Activated T-helper 2 cell treated with anti-CD3 and anti-CD28 coated beads, Interferon-gamma antibody, Interleukin-2, Interleukin-4, amounts not matched to agents 10 μg/mL and 5 μg/mL and 100 μg/mL, durations not matched to agents 14 hours and 24 hours and 36 hours (primary cell): ENCODE data around the gene COL6A2. TPM values are rescaled to one million over a fixed set of nuclear protein-coding genes. Genes with fewer than 3 reads are reported as not detected.
"Not testable (repeated sequence)": the region's sequence is repeated elsewhere in the genome, so short reads cannot be mapped to it uniquely, and the experiment has no call there.

Experiments
- DNase-seq: peaks from one replicate; pipeline ENCODE4 v3.0.0; 2021; ENCODE audit warnings: low spot score
- H3K27ac Mint-ChIP-seq: one replicate; pipeline ENCODE4 v1.8.0; 2021; ENCODE audit warnings: mixed read lengths
- H3K27me3 Mint-ChIP-seq: one replicate; pipeline ENCODE4 v1.8.0; 2021; ENCODE audit warnings: low read depth, mixed read lengths
- H3K36me3 Mint-ChIP-seq: one replicate; pipeline ENCODE4 v1.8.0; 2021; ENCODE audit warnings: low read depth, mixed read lengths
- H3K4me1 Mint-ChIP-seq: one replicate; pipeline ENCODE4 v1.8.0; 2021; ENCODE audit warnings: low read depth, mixed read lengths
- H3K4me3 Mint-ChIP-seq: one replicate; pipeline ENCODE4 v1.8.0; 2021; ENCODE audit warnings: low read depth, mild to moderate bottlenecking, moderate library complexity, mixed read lengths
- H3K9me3 Mint-ChIP-seq: one replicate; pipeline ENCODE4 v1.8.0; 2021; ENCODE audit warnings: mixed read lengths
- intact Hi-C: fragments of 100-400 bp; cut with micrococcal nuclease; formaldehyde crosslinking; loops from one replicate; pipeline ENCODE4 v1.15.1; 2023
- total RNA-seq: library from RNA; stranded (reverse); gene quantifications from 2 replicates; pipeline ENCODE4 v1.2.3, GENCODE V29; 2022

The COL6A2 gene
- total RNA-seq, 1 donor from 2014 or later: 2.2 TPM

- intact Hi-C loops, H3K4me1 Mint-ChIP-seq, H3K4me3 Mint-ChIP-seq, H3K36me3 Mint-ChIP-seq, H3K27ac Mint-ChIP-seq, DNase-seq, H3K27me3 Mint-ChIP-seq: not testable (repeated sequence)
- peaks cover 35% of the 10 kb centered on the region for H3K9me3 Mint-ChIP-seq
These were observed 12.7 kb upstream of the COL6A2 start for GRCh38 chr21:46085259-46085658.

GRCh38 chr21:46087641-46088040, 10.3 kb upstream of the COL6A2 start:
- DNase-seq: no peak
- Mint-ChIP-seq H3K9me3 (peaks cover 45% of the 10 kb centered on the region), H3K36me3 (no peaks in the 10 kb centered on the region), H3K27ac (no peak overlapping the region), H3K4me1 (no peaks in the 10 kb centered on the region), H3K4me3 (no peak overlapping the region), H3K27me3 (peaks cover 2% of the 10 kb centered on the region)
- intact Hi-C loops: no loop called here

- H3K27me3 Mint-ChIP-seq: peaks cover 2% of the 10 kb centered on the region
- H3K27ac Mint-ChIP-seq: no peak overlapping the region
- no peak for DNase-seq
- no peaks in the 10 kb centered on the region for H3K36me3 Mint-ChIP-seq
- intact Hi-C loops: no loop called here
- no peak overlapping the region for H3K4me3 Mint-ChIP-seq
- H3K4me1 Mint-ChIP-seq: no peaks in the 10 kb centered on the region
- peaks cover 45% of the 10 kb centered on the region for H3K9me3 Mint-ChIP-seq
These were observed 9.7 kb upstream of the COL6A2 start for GRCh38 chr21:46088189-46088588.

- no peak overlapping the region for H3K27ac Mint-ChIP-seq
- no peaks in the 10 kb centered on the region for H3K36me3 Mint-ChIP-seq
- H3K4me1 Mint-ChIP-seq: no peaks in the 10 kb centered on the region
- intact Hi-C loops: no loop called here
- peaks cover 2% of the 10 kb centered on the region for H3K27me3 Mint-ChIP-seq
- peaks cover 45% of the 10 kb centered on the region for H3K9me3 Mint-ChIP-seq
- DNase-seq: peak; percentile 4
- no peak overlapping the region for H3K4me3 Mint-ChIP-seq
These were observed 8.6 kb upstream of the COL6A2 start for GRCh38 chr21:46089285-46089684.

- Mint-ChIP-seq H3K27ac (no peak overlapping the region), H3K27me3 (peaks cover 2% of the 10 kb centered on the region), H3K4me1 (no peaks in the 10 kb centered on the region), H3K36me3 (no peaks in the 10 kb centered on the region), H3K9me3 (peaks cover 44% of the 10 kb centered on the region), H3K4me3 (no peak overlapping the region)
- DNase-seq: no peak
- intact Hi-C loops: no loop called here
These were observed 6.8 kb upstream of the COL6A2 start for GRCh38 chr21:46091118-46091517.

- H3K4me1 Mint-ChIP-seq: no peaks in the 10 kb centered on the region
- H3K27me3 Mint-ChIP-seq: peaks cover 3% of the 10 kb centered on the region
- peaks cover 41% of the 10 kb centered on the region for H3K9me3 Mint-ChIP-seq
- intact Hi-C loops: no loop called here
- no peak overlapping the region for H3K4me3 Mint-ChIP-seq
- no peak overlapping the region for H3K27ac Mint-ChIP-seq
- DNase-seq: no peak
- no peaks in the 10 kb centered on the region for H3K36me3 Mint-ChIP-seq
These were observed 6.3 kb upstream of the COL6A2 start for GRCh38 chr21:46091631-46092025.

- intact Hi-C loops: no loop called here
- Mint-ChIP-seq H3K36me3 (no peaks in the 10 kb centered on the region), H3K4me1 (no peaks in the 10 kb centered on the region), H3K9me3 (peaks cover 36% of the 10 kb centered on the region), H3K27me3 (peaks cover 6% of the 10 kb centered on the region), H3K4me3 (no peak overlapping the region), H3K27ac (no peak overlapping the region)
- no peak for DNase-seq
These were observed 5.7 kb upstream of the COL6A2 start for GRCh38 chr21:46092026-46092764.

- intact Hi-C loops: no loop called here
- peaks cover 6% of the 10 kb centered on the region for H3K27me3 Mint-ChIP-seq
These were observed 4.9 kb upstream of the COL6A2 start for GRCh38 chr21:46092811-46093667.

GRCh38 chr21:46093668-46094400, 4.1 kb upstream of the COL6A2 start:
- Mint-ChIP-seq H3K27ac (no peak overlapping the region), H3K9me3 (peaks cover 22% of the 10 kb centered on the region), H3K4me3 (no peak overlapping the region), H3K36me3 (no peaks in the 10 kb centered on the region), H3K27me3 (peaks cover 4% of the 10 kb centered on the region), H3K4me1 (no peaks in the 10 kb centered on the region)
- DNase-seq: peak; percentile 3
- intact Hi-C loops: no loop called here

More at GRCh38 chr21:46092811-46093667, 4.9 kb upstream of the COL6A2 start:
- no peaks in the 10 kb centered on the region for H3K4me1 Mint-ChIP-seq
- H3K27ac Mint-ChIP-seq: no peak overlapping the region
- H3K4me3 Mint-ChIP-seq: no peak overlapping the region
- peaks cover 29% of the 10 kb centered on the region for H3K9me3 Mint-ChIP-seq
- no peaks in the 10 kb centered on the region for H3K36me3 Mint-ChIP-seq
- DNase-seq: peak; percentile 6

- intact Hi-C loops: no loop called here
These were observed 3.4 kb upstream of the COL6A2 start for GRCh38 chr21:46094401-46095082.

GRCh38 chr21:46095083-46095719, 2.7 kb upstream of the COL6A2 start:
- intact Hi-C loops: no loop called here
- DNase-seq: peak; percentile 2
- Mint-ChIP-seq H3K4me3 (no peak overlapping the region), H3K4me1 (no peaks in the 10 kb centered on the region), H3K9me3 (peaks cover 10% of the 10 kb centered on the region), H3K27ac (no peak overlapping the region), H3K27me3 (peaks cover 11% of the 10 kb centered on the region), H3K36me3 (no peaks in the 10 kb centered on the region)

More at GRCh38 chr21:46094401-46095082, 3.4 kb upstream of the COL6A2 start:
- Mint-ChIP-seq H3K4me1 (no peaks in the 10 kb centered on the region), H3K27ac (no peak overlapping the region), H3K27me3 (peaks cover 7% of the 10 kb centered on the region), H3K36me3 (no peaks in the 10 kb centered on the region), H3K9me3 (peaks cover 17% of the 10 kb centered on the region), H3K4me3 (no peak overlapping the region)
- no peak for DNase-seq
